ENCODE measurements around the gene MYO1C.
A peak's percentile ranks its signal among the peaks of the same experiment; 100 is the strongest.
"Not testable (repeated sequence)": the region's sequence is repeated elsewhere in the genome, so short reads cannot be mapped to it uniquely, and the experiment has no call there.

MYO1C gene, protein sequence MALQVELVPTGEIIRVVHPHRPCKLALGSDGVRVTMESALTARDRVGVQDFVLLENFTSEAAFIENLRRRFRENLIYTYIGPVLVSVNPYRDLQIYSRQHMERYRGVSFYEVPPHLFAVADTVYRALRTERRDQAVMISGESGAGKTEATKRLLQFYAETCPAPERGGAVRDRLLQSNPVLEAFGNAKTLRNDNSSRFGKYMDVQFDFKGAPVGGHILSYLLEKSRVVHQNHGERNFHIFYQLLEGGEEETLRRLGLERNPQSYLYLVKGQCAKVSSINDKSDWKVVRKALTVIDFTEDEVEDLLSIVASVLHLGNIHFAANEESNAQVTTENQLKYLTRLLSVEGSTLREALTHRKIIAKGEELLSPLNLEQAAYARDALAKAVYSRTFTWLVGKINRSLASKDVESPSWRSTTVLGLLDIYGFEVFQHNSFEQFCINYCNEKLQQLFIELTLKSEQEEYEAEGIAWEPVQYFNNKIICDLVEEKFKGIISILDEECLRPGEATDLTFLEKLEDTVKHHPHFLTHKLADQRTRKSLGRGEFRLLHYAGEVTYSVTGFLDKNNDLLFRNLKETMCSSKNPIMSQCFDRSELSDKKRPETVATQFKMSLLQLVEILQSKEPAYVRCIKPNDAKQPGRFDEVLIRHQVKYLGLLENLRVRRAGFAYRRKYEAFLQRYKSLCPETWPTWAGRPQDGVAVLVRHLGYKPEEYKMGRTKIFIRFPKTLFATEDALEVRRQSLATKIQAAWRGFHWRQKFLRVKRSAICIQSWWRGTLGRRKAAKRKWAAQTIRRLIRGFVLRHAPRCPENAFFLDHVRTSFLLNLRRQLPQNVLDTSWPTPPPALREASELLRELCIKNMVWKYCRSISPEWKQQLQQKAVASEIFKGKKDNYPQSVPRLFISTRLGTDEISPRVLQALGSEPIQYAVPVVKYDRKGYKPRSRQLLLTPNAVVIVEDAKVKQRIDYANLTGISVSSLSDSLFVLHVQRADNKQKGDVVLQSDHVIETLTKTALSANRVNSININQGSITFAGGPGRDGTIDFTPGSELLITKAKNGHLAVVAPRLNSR

DNA sequence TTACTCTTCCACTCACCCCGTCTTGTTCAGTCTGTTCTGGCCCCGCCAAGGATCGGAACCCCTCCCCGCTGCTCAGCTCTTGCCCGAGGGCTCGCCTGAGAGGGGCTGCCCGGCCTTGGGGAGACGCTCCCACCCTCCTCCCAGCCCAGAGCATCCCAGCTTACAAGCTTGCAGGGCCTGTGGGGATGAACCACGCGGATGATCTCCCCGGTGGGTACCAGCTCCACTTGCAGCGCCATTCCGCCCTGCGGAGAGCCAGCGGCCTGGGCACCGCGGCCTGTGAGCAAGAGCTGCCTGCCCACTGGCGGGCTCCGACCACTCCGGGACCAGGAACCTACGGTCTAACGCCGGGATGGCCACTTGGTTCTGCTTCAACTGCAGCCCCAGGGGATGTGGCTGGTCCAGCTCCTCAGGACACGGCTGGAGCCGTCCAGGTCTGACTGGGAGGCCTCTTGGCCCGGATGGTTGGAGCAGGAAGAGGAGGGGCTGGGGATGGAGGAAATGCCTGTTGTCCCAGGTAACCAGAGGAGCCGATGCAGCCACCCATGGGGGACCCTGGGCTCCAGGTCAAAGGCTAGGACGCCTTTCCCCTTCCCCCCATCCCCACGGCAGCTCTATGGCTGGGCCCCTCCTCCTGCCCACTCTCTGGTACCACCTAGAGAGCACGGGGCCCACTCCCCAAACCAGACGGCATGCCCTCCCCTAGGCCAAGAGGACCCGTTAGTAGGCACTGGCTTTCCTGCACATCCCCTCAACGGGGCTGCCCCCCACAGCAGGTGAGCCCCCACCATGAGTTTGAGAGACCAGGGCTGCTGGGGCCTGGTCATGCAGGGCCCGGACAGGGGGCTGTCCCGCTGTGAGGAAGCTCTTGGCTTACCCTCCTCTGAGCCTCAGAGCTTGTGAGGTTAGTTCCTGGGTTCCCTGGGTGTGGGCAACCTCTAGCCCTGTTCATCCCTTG is at the start of gene MYO1C:
TSS of gene MYO1C (minus strand) at position 438 of the 958 bp plus-strand sequence. CDS start at position 239, 199 bp downstream.
- no peak for DNase-seq (ENCODE audit: low read depth)

DNA sequence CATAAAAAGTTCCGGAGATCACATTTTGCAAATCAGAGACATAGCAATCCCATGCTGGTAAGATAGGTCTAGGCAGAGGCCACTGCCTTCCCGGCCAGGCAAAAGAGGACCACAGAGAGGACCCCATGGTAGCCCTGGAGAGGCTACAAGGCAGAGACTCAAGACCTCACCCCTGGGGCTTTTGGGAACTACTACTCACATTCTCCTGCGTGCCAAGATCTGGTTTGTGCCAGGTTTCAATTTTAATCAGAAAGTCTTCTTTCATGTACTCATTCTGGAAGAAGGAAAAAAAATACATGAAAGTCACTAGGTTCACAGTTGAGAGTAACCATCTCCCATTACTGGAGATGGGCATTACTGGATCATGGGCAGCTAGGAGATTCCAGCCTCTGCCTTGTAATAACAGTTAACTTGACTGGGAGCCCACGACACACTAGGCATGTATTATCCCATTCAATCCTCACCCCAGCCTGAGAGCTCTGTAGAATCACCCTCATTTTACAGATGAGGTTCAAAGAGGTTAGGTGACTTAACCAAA is 49.0 kb upstream of the MYO1C start:
- no peak for DNase-seq (ENCODE audit: low read depth)

DNA sequence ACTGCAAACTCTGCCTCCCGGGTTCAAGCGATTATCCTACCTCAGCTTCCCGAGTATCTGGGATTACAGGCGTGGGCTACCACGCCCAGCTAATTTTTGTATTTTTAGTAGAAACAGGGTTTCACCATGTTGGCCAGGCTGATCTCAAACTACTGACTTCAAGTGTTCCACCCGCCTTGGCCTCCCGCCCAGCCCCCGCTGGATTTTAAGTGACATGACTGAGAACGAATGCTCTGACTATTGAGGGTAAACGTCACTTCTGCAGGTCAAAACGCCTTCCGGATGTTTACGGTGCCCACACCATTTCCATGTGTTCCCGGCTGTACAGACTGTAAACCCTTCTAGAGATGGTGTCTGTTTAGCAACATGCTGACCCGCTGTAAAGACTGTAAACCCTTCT is 47.3 kb upstream of the MYO1C start:
- no peak for DNase-seq (ENCODE audit: low read depth)

DNA sequence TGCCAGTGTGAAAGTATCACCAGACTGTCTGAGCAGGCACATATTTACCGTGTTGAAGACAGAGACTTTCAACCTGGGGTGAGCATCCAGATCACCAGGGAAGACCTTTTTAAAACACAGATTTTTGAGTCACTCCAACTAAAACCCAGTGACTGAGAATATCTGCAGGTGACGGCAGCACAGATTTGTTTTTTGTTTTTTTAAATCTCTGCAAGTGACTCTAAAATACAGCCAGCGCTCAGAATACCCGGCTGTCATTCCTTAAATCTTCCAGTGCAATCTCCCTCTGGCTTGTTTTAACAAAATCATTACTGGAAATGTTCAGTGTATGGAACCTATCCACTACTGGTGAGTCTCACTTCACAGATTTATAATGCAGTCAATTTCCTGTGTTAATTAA is 43.3 kb upstream of the MYO1C start:
- no peak for DNase-seq (ENCODE audit: low read depth)

DNA sequence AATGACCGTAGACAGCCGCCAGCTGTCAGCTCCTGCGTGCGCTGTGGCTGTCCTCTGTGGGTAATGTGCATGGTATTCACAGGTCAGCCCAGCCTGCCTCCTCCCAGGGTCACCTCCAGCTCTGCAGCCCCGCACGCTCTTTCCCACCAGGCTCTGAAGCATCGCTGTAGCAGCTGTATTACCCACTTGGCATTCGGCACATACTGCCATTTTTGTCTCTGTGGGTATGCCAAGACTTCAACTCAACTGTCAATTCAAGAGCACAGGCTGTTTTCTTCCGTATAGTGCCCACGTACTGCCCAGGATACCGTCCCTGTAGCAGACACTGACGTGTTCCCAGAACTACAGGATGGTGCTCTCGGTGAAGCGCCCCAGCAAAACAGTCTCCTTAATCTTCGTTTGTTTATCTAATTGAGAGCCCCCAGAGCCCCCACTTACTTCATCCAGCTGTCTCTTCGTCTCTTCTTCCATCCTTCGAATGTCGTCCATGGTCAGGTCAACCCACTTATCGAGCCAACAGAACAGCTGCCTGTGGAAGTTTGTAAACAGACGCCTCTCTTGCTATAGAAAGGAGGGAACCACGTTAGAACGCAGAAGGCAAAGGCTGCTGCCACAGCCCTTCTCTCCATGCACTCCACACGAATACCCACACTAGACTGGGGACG is 41.3 kb upstream of the MYO1C start:
- no peak for DNase-seq (ENCODE audit: low read depth)

DNA sequence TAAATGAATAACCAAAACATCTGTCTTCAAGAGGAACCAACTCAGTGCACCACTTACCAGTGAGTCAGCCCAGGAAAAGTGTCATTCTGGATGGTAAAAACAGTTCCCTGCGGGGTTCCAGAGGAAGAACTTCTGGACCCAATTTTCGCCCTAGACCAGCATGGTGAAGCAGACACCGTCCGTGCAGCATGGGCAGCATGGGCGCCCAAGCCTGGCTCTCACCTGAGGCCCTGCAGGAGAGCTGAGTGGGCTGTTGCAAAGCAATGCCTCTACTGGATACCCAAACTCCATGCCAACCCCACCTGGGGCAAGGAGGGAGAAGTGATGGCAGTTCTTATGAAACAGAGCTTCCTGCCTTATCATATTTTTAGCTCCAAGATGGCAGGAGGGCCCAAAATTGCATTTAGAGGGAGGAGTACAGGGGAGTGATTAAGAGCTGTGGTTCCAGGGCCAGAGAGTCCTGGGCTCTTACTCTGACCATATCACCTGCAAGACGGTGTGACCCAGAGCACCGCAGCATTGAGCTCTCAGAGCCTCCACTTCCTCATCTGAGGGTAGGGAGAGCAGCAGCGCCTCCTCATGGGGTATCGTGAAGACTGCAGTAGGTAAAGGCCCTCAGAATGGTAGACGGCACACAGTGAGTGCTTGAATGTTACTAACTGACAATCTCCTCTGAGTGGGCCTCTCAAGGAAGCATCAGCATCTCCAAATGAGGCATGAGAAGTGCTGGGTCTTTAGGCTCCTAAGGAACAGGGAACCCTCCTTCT is 40.5 kb upstream of the MYO1C start:
- no peak for DNase-seq (ENCODE audit: low read depth)

DNA sequence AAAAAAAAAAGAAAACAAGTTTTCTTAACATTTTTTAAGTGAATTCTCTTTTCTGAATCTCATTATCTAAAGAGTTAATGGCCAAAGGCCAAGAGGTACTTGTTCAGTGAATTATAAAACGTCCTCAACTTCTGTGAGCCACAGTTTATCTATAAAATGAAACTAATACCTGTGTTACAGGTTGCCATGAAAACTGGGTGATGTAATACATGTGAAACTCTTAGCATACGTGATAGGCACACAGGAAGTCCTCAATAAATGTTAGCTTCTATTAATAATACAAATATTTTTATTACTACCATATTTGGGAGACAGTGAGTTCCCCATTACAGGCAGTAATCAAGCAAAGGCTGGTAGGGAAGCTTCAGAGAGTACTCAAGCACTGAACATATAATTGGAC is 37.4 kb upstream of the MYO1C start:
- no peak for DNase-seq (ENCODE audit: low read depth)

DNA sequence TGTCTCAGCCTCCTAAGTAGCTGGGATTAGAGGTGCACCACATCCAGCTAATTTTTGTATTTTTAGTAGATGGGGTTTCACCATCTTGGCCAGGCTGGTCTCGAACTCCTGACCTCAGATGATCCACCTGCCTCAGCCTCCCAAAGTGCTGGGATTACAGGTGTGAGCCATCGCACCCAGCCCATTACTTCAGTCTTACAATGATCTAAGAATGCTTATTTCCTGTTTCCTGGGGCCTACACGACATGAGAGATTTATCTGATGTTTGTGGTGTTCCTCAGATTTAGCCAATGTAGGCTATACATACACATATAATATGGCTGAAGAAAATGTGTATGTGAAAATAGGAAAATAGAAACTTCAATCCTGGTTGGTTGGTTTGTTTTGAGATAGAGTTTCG is 34.4 kb upstream of the MYO1C start:
- not testable (repeated sequence) for DNase-seq (ENCODE audit: low read depth)

DNA sequence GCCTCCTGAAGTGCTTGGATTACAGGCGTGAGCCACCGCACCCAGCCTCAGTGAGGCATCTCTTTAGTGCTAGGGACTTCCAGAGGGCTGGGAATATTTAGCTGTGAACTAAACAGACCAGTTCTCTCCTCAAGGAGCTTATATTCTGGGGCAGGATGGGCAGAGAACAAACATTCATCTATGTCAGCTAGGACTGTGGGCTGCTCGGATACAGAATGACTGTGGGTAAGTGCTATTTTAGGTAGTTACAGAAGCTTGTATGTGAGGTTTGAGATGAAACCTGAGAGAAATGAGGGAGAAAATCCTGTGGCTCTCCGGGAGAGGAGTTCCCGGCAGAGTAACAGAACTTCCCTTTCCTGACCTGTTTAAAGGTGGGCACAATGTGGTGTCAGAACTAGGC is 30.1 kb upstream of the MYO1C start:
- no peak for DNase-seq (ENCODE audit: low read depth)

DNA sequence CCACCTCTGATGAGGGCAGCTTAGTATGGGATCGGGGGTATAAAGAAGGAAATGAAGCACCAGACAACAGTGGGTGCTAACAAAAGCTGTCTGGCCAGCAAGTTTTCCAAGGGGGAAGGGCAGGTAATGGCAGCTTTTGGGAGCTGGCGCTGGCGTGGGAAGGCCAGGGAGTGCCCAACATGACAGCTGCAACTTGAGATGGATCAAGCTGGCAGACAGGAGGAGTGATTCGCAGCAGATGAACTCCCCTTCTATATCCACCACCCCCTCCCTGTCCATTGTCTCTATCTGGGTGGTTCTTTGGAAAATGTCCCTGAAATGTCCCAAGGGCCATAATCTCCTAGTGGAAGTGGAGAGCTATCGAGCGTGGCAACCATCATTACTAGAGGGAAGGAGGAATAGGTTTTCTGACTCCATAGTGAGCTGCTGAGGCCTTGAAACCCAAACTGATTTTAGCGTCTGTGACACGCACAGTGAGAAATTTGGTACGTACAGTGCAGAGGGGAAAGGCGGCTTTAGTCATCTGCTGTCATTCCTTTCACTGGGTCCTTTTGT is 28.7 kb upstream of the MYO1C start:
- DNase-seq (ENCODE audit: low read depth), result no peak

DNA sequence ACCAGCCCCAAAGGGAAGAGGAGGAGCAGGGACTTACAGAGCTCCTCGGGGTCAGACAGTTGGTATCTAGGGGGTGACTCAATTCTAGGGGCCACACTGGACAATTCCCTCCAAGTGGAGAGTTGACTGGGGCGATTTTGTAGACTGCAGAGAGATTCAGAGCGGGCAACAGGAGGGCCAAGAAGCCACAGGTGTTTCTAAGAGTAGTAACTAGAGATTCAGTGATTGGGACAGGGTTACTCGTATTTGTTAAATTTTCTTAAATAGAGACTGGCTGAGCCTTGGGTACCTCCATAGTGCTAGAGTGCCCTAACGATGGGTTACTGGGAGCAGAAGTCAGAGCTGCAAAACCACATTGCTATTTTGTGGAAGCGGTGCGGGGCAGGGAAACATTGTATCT is 27.2 kb upstream of the MYO1C start:
- no peak for DNase-seq (ENCODE audit: low read depth)

DNA sequence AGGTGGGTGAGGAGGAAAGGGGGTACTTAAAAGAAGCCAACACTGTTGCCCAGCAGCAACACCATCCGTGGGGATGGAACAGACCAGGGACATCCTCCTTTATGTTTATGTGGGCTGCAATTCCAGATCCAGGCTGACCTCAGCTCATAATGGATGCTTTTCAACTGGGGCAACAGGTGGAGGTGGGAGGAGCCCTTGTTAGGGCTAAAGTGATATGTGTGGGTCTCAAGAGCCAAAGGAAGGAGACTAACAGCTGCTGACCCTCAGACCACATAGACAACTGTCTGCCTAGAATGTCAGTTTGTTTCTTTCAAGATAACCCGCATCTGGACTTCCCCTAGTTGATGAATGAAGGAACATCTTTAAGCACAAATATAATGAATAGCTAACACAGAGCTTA is 25.9 kb upstream of the MYO1C start:
- DNase-seq (ENCODE audit: low read depth), result no peak

DNA sequence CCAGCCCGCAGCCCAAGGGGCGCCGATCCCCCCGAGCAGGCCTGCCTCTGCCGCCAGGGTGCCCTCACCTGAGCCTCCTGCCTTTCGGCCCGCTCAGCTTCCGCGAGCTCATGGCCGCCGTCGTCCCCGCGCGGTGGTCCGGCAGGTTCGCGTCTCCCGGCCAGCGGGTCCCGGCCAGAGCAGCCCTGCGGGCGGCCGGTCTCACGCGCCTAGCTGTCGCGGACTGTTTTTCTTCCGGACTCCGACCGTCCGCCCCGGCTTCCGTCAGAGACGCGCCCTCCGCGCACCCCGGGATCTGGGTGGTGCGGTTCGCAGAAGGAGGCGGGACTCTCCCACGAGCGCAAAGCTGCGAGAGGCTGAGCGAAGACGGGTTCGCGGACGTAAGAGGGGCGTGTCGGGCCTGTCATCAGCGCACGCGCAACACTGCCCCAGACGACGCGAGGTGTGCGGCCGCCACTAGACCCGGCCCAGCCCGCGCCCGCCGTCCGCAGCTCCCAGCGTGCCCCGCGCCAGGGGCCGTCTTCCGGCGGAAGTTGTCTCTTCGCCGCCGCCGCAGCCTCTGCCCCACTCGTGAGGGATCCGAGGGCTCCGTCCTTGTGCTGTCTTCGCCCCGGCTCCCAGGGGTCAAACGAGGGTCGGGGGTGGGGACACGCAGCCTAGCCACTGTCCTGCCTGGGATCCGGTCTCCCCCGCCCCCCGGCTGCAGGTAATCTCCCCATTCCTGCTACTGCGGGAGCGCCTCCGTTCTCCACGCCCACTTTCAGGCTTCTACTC is 24.1 kb upstream of the MYO1C start, which contains the start of gene INPP5K:
TSS of gene INPP5K (minus strand) at position 225 of the 774 bp plus-strand sequence. CDS start at position 112, 113 bp downstream.
- DNase-seq (ENCODE audit: low read depth), result peak; percentile 97

DNA sequence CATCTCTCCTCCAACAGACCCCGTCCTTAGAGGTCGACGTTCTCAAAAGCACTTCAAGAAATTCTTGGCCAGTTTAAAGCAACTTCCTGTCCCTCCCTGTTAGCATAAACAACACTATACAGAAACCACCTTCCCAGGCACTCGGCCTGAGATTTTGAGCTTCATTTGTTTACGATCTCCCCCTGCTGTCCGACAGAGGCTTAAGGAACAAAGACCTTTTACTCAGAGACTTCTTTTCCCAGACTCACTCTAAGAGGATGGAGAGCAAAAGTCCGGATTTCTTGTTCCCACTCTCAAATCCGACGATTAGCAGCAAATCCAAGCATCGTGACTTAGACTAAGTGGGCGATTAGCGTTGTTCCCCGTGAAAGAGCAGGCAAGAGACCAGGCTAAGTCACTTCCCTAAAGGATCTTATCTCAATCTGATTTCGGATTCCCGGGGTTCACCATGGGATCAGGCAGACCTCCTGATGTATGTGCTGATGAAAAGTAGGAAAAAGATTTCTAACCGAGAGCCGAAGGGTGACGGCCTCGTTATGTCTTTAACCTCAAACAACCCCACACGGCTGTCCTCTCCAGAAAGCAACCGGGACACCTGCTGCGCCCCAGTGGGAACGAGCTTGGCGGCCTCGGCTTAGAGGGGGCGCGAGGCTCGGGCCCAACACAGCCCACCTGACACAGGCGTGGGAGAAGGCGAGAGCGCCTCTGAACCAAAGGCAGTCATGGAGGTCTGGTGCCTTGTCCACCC is 23.3 kb upstream of the MYO1C start:
- DNase-seq (ENCODE audit: low read depth), result peak; percentile 20

DNA sequence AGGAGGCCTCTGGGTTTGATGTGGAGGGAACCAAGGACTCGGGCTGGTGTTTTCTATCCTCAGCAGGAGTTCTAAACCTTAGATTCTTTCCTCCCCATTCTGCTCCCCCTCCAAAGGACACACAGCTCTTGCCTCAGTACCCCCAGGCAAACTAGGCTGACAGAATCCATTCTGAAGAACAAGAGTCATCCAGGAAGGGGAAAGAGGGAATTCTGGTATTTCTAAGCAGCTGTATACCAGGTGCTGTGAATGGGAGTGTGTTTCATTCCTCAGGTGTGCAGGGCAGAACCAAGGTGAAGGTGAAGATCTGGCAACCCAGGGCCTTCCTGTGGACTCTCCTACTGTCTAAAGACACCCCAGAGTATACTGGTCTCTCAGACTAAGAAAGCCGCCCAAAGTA is 19.9 kb upstream of the MYO1C start:
- no peak for DNase-seq (ENCODE audit: low read depth)

DNA sequence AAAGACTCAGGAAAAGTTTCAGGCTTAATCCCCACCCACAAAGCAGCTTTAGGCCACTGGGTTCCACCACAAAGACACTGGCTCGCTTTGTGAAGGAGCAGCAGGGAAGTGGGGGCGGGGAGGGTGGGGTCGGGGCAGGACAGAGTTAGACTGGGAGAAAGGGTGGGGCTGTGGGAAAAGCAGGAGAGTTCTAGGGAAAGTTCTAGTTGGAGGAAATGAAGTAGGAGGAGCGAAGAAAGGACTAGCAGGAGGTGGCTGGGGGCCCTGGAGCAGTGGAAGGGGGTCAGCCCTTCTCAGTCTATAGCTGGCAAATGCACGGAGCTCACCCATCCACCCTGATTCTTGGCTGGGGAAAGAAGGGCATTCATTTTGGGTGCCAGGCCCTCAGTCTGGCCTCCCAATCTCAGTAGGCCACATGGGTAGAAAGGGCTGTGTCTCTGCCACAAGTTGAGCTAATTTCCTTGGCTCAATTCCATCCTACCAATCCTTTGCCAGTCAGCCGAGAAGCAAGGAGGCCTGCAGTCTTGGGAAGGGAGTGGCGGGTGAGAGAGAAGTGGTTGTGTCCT is 19.4 kb upstream of the MYO1C start:
- DNase-seq (ENCODE audit: low read depth), result no peak

DNA sequence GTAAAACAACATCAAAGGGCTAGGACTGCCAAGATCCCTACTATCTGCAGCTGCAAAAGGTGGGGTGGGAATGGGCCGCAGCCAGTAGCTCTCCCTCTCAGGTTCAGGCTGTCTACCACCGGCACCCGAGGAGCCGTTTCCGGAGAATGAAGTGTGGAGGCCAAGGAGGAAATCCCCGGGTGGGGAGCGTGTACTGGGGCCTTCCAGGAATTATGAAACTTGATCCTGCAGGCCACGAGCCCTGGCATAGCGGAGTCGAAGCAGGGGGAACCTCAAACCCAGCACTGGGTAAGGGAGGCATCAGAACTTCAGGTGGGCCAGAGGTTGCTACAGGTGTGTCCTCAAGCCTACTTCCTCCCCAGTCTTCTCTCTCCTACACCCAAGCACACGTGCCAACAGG is 18.8 kb upstream of the MYO1C start:
- no peak for DNase-seq (ENCODE audit: low read depth)
